OCI-LY3 (cell line): Measurements from ENCODE around the gene ELL2.

ENCODE experiments used
- EZH2phosphoT487 ChIP-seq: fragments of 200-600 bp; shearing (Covaris generic); IDR thresholded peaks from 2 replicates; pipeline ENCODE4 v1.6.1; 2018; ENCODE audit warnings: antibody characterized with exemption, mixed run types, low read depth
- TF ChIP-seq, protein P1 (sequence below): fragments of 200-600, 300-600 bp; sonication (generic); IDR thresholded peaks from 2 replicates; pipeline ENCODE4 v1.5.1; 2014; ENCODE audit warnings: antibody characterized with exemption, low read length, low read depth

GRCh38 chr5:95866435-95867040 lies 95.1 kb downstream of the ELL2 start:
- TF ChIP-seq, protein P1, sequence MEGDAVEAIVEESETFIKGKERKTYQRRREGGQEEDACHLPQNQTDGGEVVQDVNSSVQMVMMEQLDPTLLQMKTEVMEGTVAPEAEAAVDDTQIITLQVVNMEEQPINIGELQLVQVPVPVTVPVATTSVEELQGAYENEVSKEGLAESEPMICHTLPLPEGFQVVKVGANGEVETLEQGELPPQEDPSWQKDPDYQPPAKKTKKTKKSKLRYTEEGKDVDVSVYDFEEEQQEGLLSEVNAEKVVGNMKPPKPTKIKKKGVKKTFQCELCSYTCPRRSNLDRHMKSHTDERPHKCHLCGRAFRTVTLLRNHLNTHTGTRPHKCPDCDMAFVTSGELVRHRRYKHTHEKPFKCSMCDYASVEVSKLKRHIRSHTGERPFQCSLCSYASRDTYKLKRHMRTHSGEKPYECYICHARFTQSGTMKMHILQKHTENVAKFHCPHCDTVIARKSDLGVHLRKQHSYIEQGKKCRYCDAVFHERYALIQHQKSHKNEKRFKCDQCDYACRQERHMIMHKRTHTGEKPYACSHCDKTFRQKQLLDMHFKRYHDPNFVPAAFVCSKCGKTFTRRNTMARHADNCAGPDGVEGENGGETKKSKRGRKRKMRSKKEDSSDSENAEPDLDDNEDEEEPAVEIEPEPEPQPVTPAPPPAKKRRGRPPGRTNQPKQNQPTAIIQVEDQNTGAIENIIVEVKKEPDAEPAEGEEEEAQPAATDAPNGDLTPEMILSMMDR, result no peak
- TF ChIP-seq EZH2phosphoT487, result no peak
